H1 (cell line): Measurements from ENCODE around the gene STAG2. TPM values are rescaled to one million over a fixed set of nuclear protein-coding genes. Genes with fewer than 3 reads are reported as not detected.

Experiments
- CHD1 ChIP-seq: IDR thresholded peaks from 2 replicates; pipeline ENCODE4 v1.6.1; 2012; ENCODE audit warnings: low read depth, low read length, improper control_type of control experiment
- CHD7 ChIP-seq: fragments of 300-600 bp; sonication (generic); IDR thresholded peaks from 2 replicates; pipeline ENCODE4 v1.7.1; 2012; ENCODE audit warnings: low read length, moderate library complexity, mild to moderate bottlenecking, inconsistent platforms; ENCODE audit not compliant: insufficient replicate concordance
- GTF2F1 ChIP-seq: IDR thresholded peaks from 2 replicates; pipeline ENCODE4 v1.6.1; 2012; ENCODE audit warnings: low read depth, low read length, improper control_type of control experiment, borderline replicate concordance
- JUN ChIP-seq: IDR thresholded peaks from 2 replicates; pipeline ENCODE4 v1.6.1; 2011; ENCODE audit warnings: low read depth, mild to moderate bottlenecking, improper control_type of control experiment, low read length
- JUND ChIP-seq: IDR thresholded peaks from 2 replicates; pipeline ENCODE4 v1.6.1; 2011; ENCODE audit warnings: mild to moderate bottlenecking, improper control_type of control experiment, low read length
- NANOG ChIP-seq: IDR thresholded peaks from 2 replicates; pipeline ENCODE4 v1.6.1; 2011; ENCODE audit warnings: low read length, low read depth, mild to moderate bottlenecking, inconsistent platforms; ENCODE audit not compliant: insufficient read depth, poor library complexity, severe bottlenecking
- PHF8 ChIP-seq: fragments of 200-600 bp; sonication (generic); conservative IDR thresholded peaks from 2 replicates; pipeline ENCODE4 v1.7.1; 2012; ENCODE audit warnings: low read depth, mild to moderate bottlenecking, inconsistent platforms, low read length, moderate library complexity
- POU5F1 ChIP-seq: IDR thresholded peaks from 2 replicates; pipeline ENCODE4 v1.6.1; 2011; ENCODE audit warnings: low read depth, mild to moderate bottlenecking, low read length, moderate library complexity
- RFX5 ChIP-seq: IDR thresholded peaks from 2 replicates; pipeline ENCODE4 v1.6.1; 2011; ENCODE audit warnings: low read depth, low read length, improper control_type of control experiment, borderline replicate concordance
- SRF ChIP-seq: IDR thresholded peaks from 2 replicates; pipeline ENCODE4 v1.6.1; 2011; ENCODE audit warnings: mild to moderate bottlenecking, low read depth, low read length, moderate library complexity
- TBP ChIP-seq: IDR thresholded peaks from 2 replicates; pipeline ENCODE4 v1.6.1; 2011; ENCODE audit warnings: low read depth, low read length, improper control_type of control experiment
- TCF12 ChIP-seq: IDR thresholded peaks from 2 replicates; pipeline ENCODE4 v1.6.1; 2011; ENCODE audit warnings: low read depth, mild to moderate bottlenecking, low read length
- polyA plus RNA-seq, 7 experiments: library from polyadenylated mRNA; depleted of rRNA in 3 of 7; stranded (reverse) in 5 of 7; unstranded in 2 of 7; fragments of >200 nt in 5 of 7; fragments of 200-250 nt in 2 of 7; gene quantifications; 1 replicate in 5 of 7; 2 replicates in 1 of 7; 4 replicates in 1 of 7; pipeline versions ENCODE4 v1.2.1 to v1.2.3, GENCODE V29; 2011 to 2013; ENCODE audit warnings: missing spikeins in 2 of 7, mixed read lengths in 2 of 7
- total RNA-seq: library from RNA; stranded (reverse); fragmentation: NEBNext Ultra II Directional; extraction: Animal tissue kit (Norgen Biotek cat#: 25700); gene quantifications from 2 replicates; pipeline ENCODE4 v1.2.1, GENCODE V29; 2021

Gene STAG2
- total and polyA plus RNA-seq, 2 of the 8 experiments (the other 6 are each of a cell fraction or from before 2014, with no cell fraction given): 20.3 to 94.9 TPM

- TF ChIP-seq CHD7: no peak
- TF ChIP-seq CHD1: no peak
- no peak for TF ChIP-seq RFX5
- no peak for TF ChIP-seq NANOG
- TF ChIP-seq GTF2F1: no peak
- no peak for TF ChIP-seq SRF
- no peak for TF ChIP-seq JUN
- TF ChIP-seq POU5F1: no peak
- no peak for TF ChIP-seq TCF12
- TF ChIP-seq PHF8: no peak
- no peak for TF ChIP-seq TBP
- no peak for TF ChIP-seq JUND
Observed at GRCh38 chrX:123994730-123995129, 33.2 kb downstream of the STAG2 start (continued).
